HepG2 (cell line): ENCODE results near the gene TMEM39B. TPM values are rescaled to one million over a fixed set of nuclear protein-coding genes. Genes with fewer than 3 reads are reported as not detected.

Experiments
- BCL3 ChIP-seq: sonication (generic); formaldehyde crosslinking; IDR thresholded peaks from 2 replicates; pipeline ENCODE4 v1.5.1; 2020; ENCODE audit warnings: mild to moderate bottlenecking, missing genetic modification reagents, moderate library complexity
- EEA1 ChIP-seq: sonication (generic); formaldehyde crosslinking; IDR thresholded peaks from 2 replicates; pipeline ENCODE4 v1.5.1; 2020; ENCODE audit warnings: mild to moderate bottlenecking, missing genetic modification reagents, borderline replicate concordance
- FLYWCH1 ChIP-seq: sonication (generic); formaldehyde crosslinking; IDR thresholded peaks from 2 replicates; pipeline ENCODE4 v1.8.1; 2023; ENCODE audit warnings: mild to moderate bottlenecking, missing genetic modification reagents
- FUBP1 ChIP-seq: sonication (generic); formaldehyde crosslinking; IDR thresholded peaks from 2 replicates; pipeline ENCODE4 v1.5.1; 2020; ENCODE audit warnings: missing genetic modification reagents, mild to moderate bottlenecking, borderline replicate concordance
- GTF2F1 ChIP-seq: fragments of 150-350 bp; IDR thresholded peaks from 2 replicates; pipeline ENCODE4 v1.6.1; 2014; ENCODE audit warnings: low read length
- HOXA3 ChIP-seq: sonication (generic); formaldehyde crosslinking; IDR thresholded peaks from 2 replicates; pipeline ENCODE4 v1.5.0; 2020; ENCODE audit warnings: missing genetic modification reagents
- KDM2A ChIP-seq: sonication (generic); formaldehyde crosslinking; IDR thresholded peaks from 2 replicates; pipeline ENCODE4 v1.4.0; 2020; ENCODE audit warnings: low read depth, missing genetic modification reagents, borderline replicate concordance
- MBNL3 ChIP-seq: fragments of 250-450 bp; sonication (Bioruptor Pico); conservative IDR thresholded peaks from 2 replicates; pipeline ENCODE4 v1.8.0; 2022; ENCODE audit warnings: mild to moderate bottlenecking, inconsistent platforms
- MXD1 ChIP-seq: sonication (generic); formaldehyde crosslinking; IDR thresholded peaks from 2 replicates; pipeline ENCODE4 v1.4.0; 2020; ENCODE audit warnings: mild to moderate bottlenecking, missing genetic modification reagents
- NR2F6 ChIP-seq, 2 experiments: IDR thresholded peaks; 2 replicates each; pipeline ENCODE4 v1.6.1; 2016; ENCODE audit warnings: antibody characterized with exemption in 1 of 2, mild to moderate bottlenecking in 1 of 2
- SAFB2 ChIP-seq: sonication (generic); formaldehyde crosslinking; IDR thresholded peaks from 2 replicates; pipeline ENCODE4 v1.5.1; 2020; ENCODE audit warnings: missing genetic modification reagents, low read depth, mild to moderate bottlenecking, borderline replicate concordance
- SIN3B ChIP-seq: fragments of 150-350 bp; IDR thresholded peaks from 2 replicates; pipeline ENCODE4 v1.6.1; 2014; ENCODE audit warnings: low read length
- SMARCC2 ChIP-seq: fragments of 450-650 bp; IDR thresholded peaks from 2 replicates; pipeline ENCODE4 v1.6.1; 2017; ENCODE audit warnings: antibody characterized with exemption, mild to moderate bottlenecking
- SP1 ChIP-seq, 2 experiments: fragments of 450-650 bp in 1 of 2; sonication (generic) in 1 of 2; formaldehyde crosslinking in 1 of 2; IDR thresholded peaks; 2 replicates each; pipeline versions ENCODE4 v1.4.0 to v1.6.1; 2016 to 2020; ENCODE audit warnings: missing genetic modification reagents in 1 of 2
- SP5 ChIP-seq: IDR thresholded peaks from 2 replicates; pipeline ENCODE4 v1.6.1; 2016; ENCODE audit warnings: low read depth, borderline replicate concordance
- ZBTB3 ChIP-seq: sonication (generic); formaldehyde crosslinking; IDR thresholded peaks from 2 replicates; pipeline ENCODE4 v1.4.0; 2020; ENCODE audit warnings: low read depth, mild to moderate bottlenecking, moderate library complexity, missing genetic modification reagents, borderline replicate concordance
- ZBTB7A ChIP-seq: sonication (generic); formaldehyde crosslinking; IDR thresholded peaks from 2 replicates; pipeline ENCODE4 v1.8.0; 2022; ENCODE audit warnings: mild to moderate bottlenecking, missing genetic modification reagents
- ZNF10 ChIP-seq: sonication (generic); formaldehyde crosslinking; IDR thresholded peaks from 2 replicates; pipeline ENCODE4 v1.4.0; 2020; ENCODE audit warnings: mild to moderate bottlenecking, low read depth, missing genetic modification reagents, borderline replicate concordance
- ZNF138 ChIP-seq: sonication (generic); formaldehyde crosslinking; IDR thresholded peaks from 2 replicates; pipeline ENCODE4 v1.5.0; 2020; ENCODE audit warnings: mild to moderate bottlenecking, low read depth, missing genetic modification reagents
- ZNF232 ChIP-seq: sonication (generic); formaldehyde crosslinking; IDR thresholded peaks from 2 replicates; pipeline ENCODE4 v1.4.0; 2020; ENCODE audit warnings: missing genetic modification reagents, borderline replicate concordance
- ZNF24 ChIP-seq: fragments of 450-650 bp; IDR thresholded peaks from 2 replicates; pipeline ENCODE4 v1.6.1; 2017; ENCODE audit warnings: antibody characterized with exemption, mild to moderate bottlenecking
- ZNF317 ChIP-seq: sonication (generic); formaldehyde crosslinking; IDR thresholded peaks from 2 replicates; pipeline ENCODE4 v1.5.0; 2020; ENCODE audit warnings: mild to moderate bottlenecking, missing genetic modification reagents
- ZNF335 ChIP-seq: sonication (generic); formaldehyde crosslinking; IDR thresholded peaks from 2 replicates; pipeline ENCODE4 v1.4.0; 2020; ENCODE audit warnings: missing genetic modification reagents
- ZNF550 ChIP-seq: sonication (generic); formaldehyde crosslinking; IDR thresholded peaks from 2 replicates; pipeline ENCODE4 v1.4.0; 2020; ENCODE audit warnings: mild to moderate bottlenecking, missing genetic modification reagents, borderline replicate concordance
- ZNF713 ChIP-seq: sonication (generic); formaldehyde crosslinking; IDR thresholded peaks from 2 replicates; pipeline ENCODE4 v1.4.0; 2020; ENCODE audit warnings: mild to moderate bottlenecking, missing genetic modification reagents
- ZNF766 ChIP-seq: sonication (generic); formaldehyde crosslinking; IDR thresholded peaks from 2 replicates; pipeline ENCODE4 v1.5.0; 2020; ENCODE audit warnings: missing genetic modification reagents, borderline replicate concordance
- ZNF816 ChIP-seq: sonication (generic); formaldehyde crosslinking; IDR thresholded peaks from 2 replicates; pipeline ENCODE4 v1.8.0; 2022; ENCODE audit warnings: missing genetic modification reagents, mild to moderate bottlenecking, borderline replicate concordance
- polyA plus RNA-seq, 8 experiments: library from polyadenylated mRNA; depleted of rRNA in 3 of 8; stranded (reverse) in 7 of 8; unstranded in 1 of 8; fragments of >200 nt; fragmentation: Illumina TruSeq in 4 of 8; extraction: Trizol in 4 of 8; gene quantifications; 2 replicates each; pipeline versions ENCODE4 v1.2.1 to v1.2.3, GENCODE V29; 2011 to 2016; ENCODE audit warnings: low read depth in 4 of 8, missing spikeins in 1 of 8, mixed read lengths in 1 of 8; ENCODE audit not compliant: insufficient read depth in 1 of 8
- total RNA-seq, 5 experiments: library from RNA; depleted of rRNA; stranded (reverse); fragments of >200 nt; fragmentation: Illumina TruSeq; extraction: Trizol; gene quantifications; 2 replicates each; pipeline ENCODE4 v1.2.3, GENCODE V29; 2016; ENCODE audit warnings: low read depth in 1 of 5

TMEM39B gene
- total and polyA plus RNA-seq, 2 of the 13 experiments (the other 11 are each of a cell fraction or from before 2014, with no cell fraction given) = 4.9 to 10.4 TPM

- no peak for TF ChIP-seq ZBTB7A (CRISPR knock-in tag)
- peak; percentile 66; the same call in 1 of the 2 replicates for TF ChIP-seq BCL3 (CRISPR knock-in tag)
- TF ChIP-seq SP5 (CRISPR knock-in tag) = no peak
- peak; percentile 77; the same call in 1 of the 2 replicates for TF ChIP-seq MXD1 (CRISPR knock-in tag)
- no peak for TF ChIP-seq ZNF713 (CRISPR knock-in tag)
- no peak for TF ChIP-seq NR2F6 (IDR thresholded peaks at IDR 0.05)
- no peak for TF ChIP-seq NR2F6 (CRISPR knock-in tag; IDR thresholded peaks at IDR 0.05)
- TF ChIP-seq ZNF816 (CRISPR knock-in tag) = no peak
- no peak for TF ChIP-seq EEA1 (CRISPR knock-in tag)
- TF ChIP-seq SMARCC2 = no peak
- 0 out of 2 replicates have a peak, but pooled peaks have one; percentile 28 for TF ChIP-seq ZNF317 (CRISPR knock-in tag)
- TF ChIP-seq FUBP1 (CRISPR knock-in tag) = no peak
- TF ChIP-seq KDM2A = peak; percentile 91
- no peak for TF ChIP-seq ZNF335 (CRISPR knock-in tag)
- no peak; the same call in 1 of the 2 replicates for TF ChIP-seq ZNF550 (CRISPR knock-in tag)
- TF ChIP-seq SIN3B = 0 out of 2 replicates have a peak, but pooled peaks have one; percentile 44
- no peak for TF ChIP-seq ZNF138 (CRISPR knock-in tag)
- TF ChIP-seq FLYWCH1 (CRISPR knock-in tag) = no peak
- TF ChIP-seq SAFB2 (CRISPR knock-in tag) = 0 out of 2 replicates have a peak, but pooled peaks have one; percentile 29
- no peak for TF ChIP-seq ZNF10
- peak; percentile 61; the same call in 1 of the 2 replicates for TF ChIP-seq ZNF232
- no peak for TF ChIP-seq ZNF766 (CRISPR knock-in tag)
- TF ChIP-seq HOXA3 (CRISPR knock-in tag) = peak; percentile 93
- TF ChIP-seq SP1 (IDR thresholded peaks at IDR 0.05) = no peak
- TF ChIP-seq SP1 (CRISPR knock-in tag; IDR thresholded peaks at IDR 0.05) = no peak; the same call in 1 of the 2 replicates
- no peak for TF ChIP-seq MBNL3
- no peak for TF ChIP-seq ZBTB3 (CRISPR knock-in tag)
- no peak for TF ChIP-seq GTF2F1
- TF ChIP-seq ZNF24 = no peak
Measured at GRCh38 chr1:32107742-32108661, 35.3 kb downstream of the TMEM39B start, which contains the start of gene KPNA6 (continued).
